ENCODE data around the gene RPL5.

The RPL5 gene

GRCh38 chr1:92858564-92859399 lies 26.9 kb downstream of the RPL5 start:
- peak; percentile 95 for DNase-seq

GRCh38 chr1:92859400-92860039 lies 27.7 kb downstream of the RPL5 start:
- no peak for DNase-seq

- no peak for DNase-seq
These were observed 30.8 kb downstream of the RPL5 start for GRCh38 chr1:92862605-92863004.

- DNase-seq: no peak
These were observed 32.3 kb downstream of the RPL5 start for GRCh38 chr1:92864131-92864530.

- no peak for DNase-seq
These were observed 38.8 kb downstream of the RPL5 start for GRCh38 chr1:92870591-92870990.

GRCh38 chr1:92872719-92873118 lies 40.9 kb downstream of the RPL5 start:
- DNase-seq: no peak

GRCh38 chr1:92874987-92875386 lies 43.1 kb downstream of the RPL5 start:
- DNase-seq: no peak

GRCh38 chr1:92876351-92876750 lies 44.5 kb downstream of the RPL5 start:
- DNase-seq: no peak

- no peak for DNase-seq
These were observed 45.4 kb downstream of the RPL5 start for GRCh38 chr1:92877081-92877711.

- DNase-seq: peak; percentile 32
These were observed 46.0 kb downstream of the RPL5 start for GRCh38 chr1:92877792-92878191.

GRCh38 chr1:92879316-92879968 lies 47.6 kb downstream of the RPL5 start:
- no peak for DNase-seq

- no peak for DNase-seq
These were observed 49.6 kb downstream of the RPL5 start for GRCh38 chr1:92881391-92881790.

- peak; percentile 26 for DNase-seq
These were observed 51.0 kb downstream of the RPL5 start for GRCh38 chr1:92882819-92883218.

GRCh38 chr1:92883297-92883696 lies 51.5 kb downstream of the RPL5 start:
- DNase-seq: no peak

GRCh38 chr1:92884195-92884594 lies 52.4 kb downstream of the RPL5 start:
- DNase-seq: no peak

- DNase-seq: no peak
These were observed 55.1 kb downstream of the RPL5 start for GRCh38 chr1:92886886-92887419.

GRCh38 chr1:92887465-92887864 lies 55.6 kb downstream of the RPL5 start:
- DNase-seq: no peak
